RWPE2 (cell line): ENCODE results near the gene DLAT.
"Not testable (repeated sequence)": the region's sequence is repeated elsewhere in the genome, so short reads cannot be mapped to it uniquely, and the experiment has no call there.

ENCODE experiments used
- ATAC-seq: fragments of 200-7000 bp; cut with Tn5 transposase; 3 replicates; pipeline ENCODE4 v1.9.1; 2021; ENCODE audit warnings: low read depth
- DNase-seq: peaks from one replicate; pipeline ENCODE4 v3.0.0-alpha.2; 2020; ENCODE audit warnings: low spot score
- H3K27ac ChIP-seq: fragments of 450-650 bp; 2 replicates; pipeline ENCODE4 v1.5.1; 2017; ENCODE audit warnings: mild to moderate bottlenecking; ENCODE audit not compliant: poor library complexity, severe bottlenecking
- H3K27me3 ChIP-seq: fragments of 250-450 bp; sonication (Bioruptor Pico); 2 replicates; pipeline ENCODE4 v1.5.1; 2021; ENCODE audit warnings: mild to moderate bottlenecking, moderate library complexity; ENCODE audit not compliant: insufficient read depth, poor library complexity, severe bottlenecking
- H3K36me3 ChIP-seq: fragments of 250-450 bp; sonication (Bioruptor Pico); 2 replicates; pipeline ENCODE4 v1.5.1; 2020; ENCODE audit warnings: low read depth, mild to moderate bottlenecking, moderate library complexity
- H3K4me1 ChIP-seq: fragments of 250-450 bp; sonication (Bioruptor Pico); 2 replicates; pipeline ENCODE4 v1.5.1; 2021; ENCODE audit warnings: mild to moderate bottlenecking, moderate library complexity; ENCODE audit not compliant: insufficient read depth, poor library complexity, severe bottlenecking
- H3K4me3 ChIP-seq: fragments of 250-450 bp; sonication (Bioruptor Pico); 2 replicates; pipeline ENCODE4 v1.5.1; 2021; ENCODE audit warnings: mild to moderate bottlenecking, moderate library complexity; ENCODE audit not compliant: severe bottlenecking
- H3K9me3 ChIP-seq: fragments of 250-450 bp; sonication (Bioruptor Pico); 2 replicates; pipeline ENCODE4 v1.5.1; 2021; ENCODE audit warnings: mild to moderate bottlenecking, moderate library complexity; ENCODE audit not compliant: severe bottlenecking
- TF ChIP-seq, protein P1 (sequence below): fragments of 450-650 bp; IDR thresholded peaks from one replicate; pipeline ENCODE4 v1.5.1; 2017; ENCODE audit warnings: mild to moderate bottlenecking, moderate library complexity; ENCODE audit not compliant: poor library complexity, severe bottlenecking

The DLAT gene

DNA sequence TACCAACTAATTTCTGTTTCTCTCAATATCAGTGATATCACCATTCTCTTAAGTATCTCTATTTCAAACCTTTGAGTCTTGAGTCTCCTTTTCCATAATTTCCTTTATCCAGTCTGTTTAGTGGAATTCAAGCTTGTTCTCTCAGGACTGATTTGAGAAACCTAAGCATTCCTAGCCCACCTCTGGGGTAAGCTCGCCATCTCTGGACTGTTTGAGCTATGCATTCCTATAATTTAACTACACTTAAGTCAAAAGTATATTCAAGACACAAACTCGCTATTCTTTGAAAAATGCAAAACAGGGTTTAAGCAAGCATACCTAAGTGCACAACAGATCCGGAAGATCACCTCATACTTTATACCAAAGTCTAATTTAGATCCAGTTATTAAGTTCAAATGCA, 2.1 kb upstream of the DLAT start:
- ATAC-seq = no peak
- H3K4me3 ChIP-seq = no peak overlapping the region
- H3K27ac ChIP-seq = no peak overlapping the region

DNA sequence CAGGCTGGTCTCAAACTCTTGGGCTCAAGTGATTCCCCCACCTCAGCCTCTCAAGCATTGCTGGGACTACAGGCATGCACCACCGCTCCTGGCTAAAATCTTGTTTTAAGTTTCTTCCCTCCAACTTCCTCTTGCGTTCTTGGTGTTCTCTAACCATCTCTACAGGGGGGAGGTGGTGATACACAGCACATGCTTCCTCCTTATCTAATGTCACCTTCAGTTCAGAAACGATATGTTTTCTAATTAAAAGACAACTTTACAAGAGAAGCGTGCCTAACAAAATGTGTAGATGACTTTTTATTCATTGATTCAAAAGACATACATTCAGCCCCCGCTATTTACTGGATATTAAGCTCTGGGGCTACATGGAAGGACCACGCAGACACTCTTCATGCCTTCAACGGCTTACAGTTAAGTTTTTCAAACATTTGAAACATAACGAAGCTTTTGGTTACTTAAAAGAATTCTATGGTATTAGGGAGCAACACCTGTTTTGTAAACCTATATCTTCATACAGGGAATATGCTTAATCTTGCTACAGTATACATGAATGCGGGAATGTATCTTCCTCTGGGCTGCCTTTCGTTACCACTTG, 933 bp upstream of the DLAT start:
- Histone ChIP-seq H3K4me1 (peaks cover 4% of the 10 kb centered on the region), H3K27ac (peak overlapping the region; percentile 56), H3K27me3 (no peaks in the 10 kb centered on the region), H3K4me3 (peak overlapping the region; percentile 75), H3K9me3 (no peaks in the 10 kb centered on the region), H3K36me3 (peaks cover 21% of the 10 kb centered on the region)
- TF ChIP-seq, protein P1, sequence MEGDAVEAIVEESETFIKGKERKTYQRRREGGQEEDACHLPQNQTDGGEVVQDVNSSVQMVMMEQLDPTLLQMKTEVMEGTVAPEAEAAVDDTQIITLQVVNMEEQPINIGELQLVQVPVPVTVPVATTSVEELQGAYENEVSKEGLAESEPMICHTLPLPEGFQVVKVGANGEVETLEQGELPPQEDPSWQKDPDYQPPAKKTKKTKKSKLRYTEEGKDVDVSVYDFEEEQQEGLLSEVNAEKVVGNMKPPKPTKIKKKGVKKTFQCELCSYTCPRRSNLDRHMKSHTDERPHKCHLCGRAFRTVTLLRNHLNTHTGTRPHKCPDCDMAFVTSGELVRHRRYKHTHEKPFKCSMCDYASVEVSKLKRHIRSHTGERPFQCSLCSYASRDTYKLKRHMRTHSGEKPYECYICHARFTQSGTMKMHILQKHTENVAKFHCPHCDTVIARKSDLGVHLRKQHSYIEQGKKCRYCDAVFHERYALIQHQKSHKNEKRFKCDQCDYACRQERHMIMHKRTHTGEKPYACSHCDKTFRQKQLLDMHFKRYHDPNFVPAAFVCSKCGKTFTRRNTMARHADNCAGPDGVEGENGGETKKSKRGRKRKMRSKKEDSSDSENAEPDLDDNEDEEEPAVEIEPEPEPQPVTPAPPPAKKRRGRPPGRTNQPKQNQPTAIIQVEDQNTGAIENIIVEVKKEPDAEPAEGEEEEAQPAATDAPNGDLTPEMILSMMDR = no peak
- ATAC-seq (no peak; the same call in 2 of the 3 replicates), DNase-seq (no peak)

More for the DNA sequence above, 2.1 kb upstream of the DLAT start:
- TF ChIP-seq, protein P1 = no peak
- no peak for DNase-seq
- H3K4me1 ChIP-seq = peaks cover 4% of the 10 kb centered on the region
- H3K36me3 ChIP-seq = peaks cover 11% of the 10 kb centered on the region
- no peaks in the 10 kb centered on the region for H3K27me3 ChIP-seq
- H3K9me3 ChIP-seq = no peaks in the 10 kb centered on the region

DNA sequence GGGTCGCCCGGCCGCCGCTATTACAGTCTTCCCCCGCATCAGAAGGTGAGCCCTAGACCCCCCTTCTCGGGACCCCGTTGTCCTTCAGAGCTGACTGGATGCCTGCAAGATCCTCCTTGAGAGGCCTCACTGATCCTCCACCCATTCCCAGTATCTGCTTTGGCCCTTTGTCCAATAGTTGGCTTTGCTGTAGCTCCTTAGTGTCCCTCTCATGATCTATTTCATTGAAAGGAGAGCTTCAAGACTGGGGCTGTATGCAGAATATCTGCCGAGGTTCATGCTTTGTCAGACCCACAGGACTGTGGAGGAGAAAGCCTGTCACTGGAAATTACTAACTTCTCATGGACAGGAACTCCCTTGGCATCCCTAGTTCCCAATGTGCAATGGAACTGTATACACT, 499 bp downstream of the DLAT start:
- Histone ChIP-seq H3K4me1 (peaks cover 4% of the 10 kb centered on the region), H3K36me3 (peaks cover 31% of the 10 kb centered on the region), H3K4me3 (peak overlapping the region; percentile 75), H3K27ac (peak overlapping the region; percentile 56), H3K27me3 (no peaks in the 10 kb centered on the region), H3K9me3 (no peaks in the 10 kb centered on the region)
- ATAC-seq (peak; percentile 17), DNase-seq (no peak)
- TF ChIP-seq, protein P1 = no peak

DNA sequence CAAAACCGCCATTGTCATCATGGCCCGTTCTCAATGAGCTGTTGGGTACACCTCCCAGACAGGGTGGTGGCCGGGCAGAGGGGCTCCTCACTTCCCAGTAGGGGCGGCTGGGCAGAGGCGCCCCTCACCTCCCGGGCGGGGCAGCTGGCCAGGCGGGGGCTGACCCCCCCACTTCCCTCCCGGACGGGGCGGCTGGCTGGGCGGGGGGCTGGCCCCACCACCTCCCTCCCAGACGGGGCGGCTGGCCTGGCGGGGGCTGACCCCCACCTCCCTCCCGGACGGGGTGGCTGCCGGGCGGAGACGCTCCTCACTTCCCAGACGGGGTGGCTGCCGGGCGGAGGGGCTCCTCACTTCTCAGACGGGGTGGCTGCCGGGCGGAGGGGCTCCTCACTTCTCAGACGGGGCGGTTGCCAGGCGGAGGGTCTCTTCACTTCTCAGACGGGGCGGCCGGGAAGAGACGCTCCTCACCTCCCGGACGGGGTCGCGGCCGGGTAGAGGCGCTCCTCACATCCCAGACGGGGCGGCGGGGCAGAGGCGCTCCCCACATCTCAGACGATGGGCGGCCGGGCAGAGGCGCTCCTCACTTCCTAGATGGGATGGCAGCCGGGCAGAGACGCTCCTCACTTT, 1.7 kb downstream of the DLAT start:
- not testable (repeated sequence) for H3K9me3 ChIP-seq, H3K4me1 ChIP-seq, H3K27ac ChIP-seq, H3K27me3 ChIP-seq, H3K4me3 ChIP-seq, DNase-seq, ATAC-seq
- H3K36me3 ChIP-seq = peaks cover 39% of the 10 kb centered on the region

DNA sequence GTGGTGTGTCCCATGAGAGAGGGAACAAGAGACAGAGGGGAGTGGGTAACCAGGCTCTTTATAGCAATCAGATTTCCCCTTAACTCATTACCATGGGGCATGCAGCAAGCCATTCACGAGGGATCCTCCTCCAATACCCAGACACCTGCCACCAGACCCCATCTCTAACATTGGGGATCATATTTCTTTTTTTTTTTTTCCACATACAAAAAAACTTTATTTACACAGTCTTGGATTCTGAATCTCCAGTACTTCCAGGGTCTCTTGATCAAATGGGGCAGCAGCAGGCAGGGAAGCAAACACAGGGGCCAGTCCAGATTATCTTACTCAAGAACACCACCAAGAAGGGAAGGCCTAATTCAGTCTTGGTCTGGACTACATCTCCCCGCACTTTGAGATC, 4.3 kb downstream of the DLAT start:
- TF ChIP-seq, protein P1 = no peak
- Histone ChIP-seq H3K27ac (no peak overlapping the region), H3K27me3 (no peaks in the 10 kb centered on the region), H3K4me1 (peaks cover under 1% of the 10 kb centered on the region), H3K9me3 (no peaks in the 10 kb centered on the region), H3K36me3 (peaks cover 63% of the 10 kb centered on the region), H3K4me3 (no peak overlapping the region)
- DNase-seq (no peak), ATAC-seq (no peak)
